Astrocyte of the spinal cord (primary cell): ENCODE data around the gene MLPH.

ENCODE experiments used
- DNase-seq: peaks from one replicate; pipeline ENCODE4 v3.0.0; 2011; ENCODE audit warnings: low read depth, low spot score
- H3K4me3 ChIP-seq: 2 replicates; pipeline ENCODE4 v1.5.1; 2011; ENCODE audit warnings: low read depth, mild to moderate bottlenecking, low read length, moderate library complexity
- in situ Hi-C: cut with HindIII; loops from 2 replicates; pipeline ENCODE4 v1.10.0; 2017; ENCODE audit warnings: low sequenced_read_pairs
- TF ChIP-seq, protein P1 (sequence below): IDR thresholded peaks from 2 replicates; pipeline ENCODE4 v1.5.1; 2012; ENCODE audit warnings: low read depth, mild to moderate bottlenecking, low read length, inconsistent platforms

Gene MLPH

DNA sequence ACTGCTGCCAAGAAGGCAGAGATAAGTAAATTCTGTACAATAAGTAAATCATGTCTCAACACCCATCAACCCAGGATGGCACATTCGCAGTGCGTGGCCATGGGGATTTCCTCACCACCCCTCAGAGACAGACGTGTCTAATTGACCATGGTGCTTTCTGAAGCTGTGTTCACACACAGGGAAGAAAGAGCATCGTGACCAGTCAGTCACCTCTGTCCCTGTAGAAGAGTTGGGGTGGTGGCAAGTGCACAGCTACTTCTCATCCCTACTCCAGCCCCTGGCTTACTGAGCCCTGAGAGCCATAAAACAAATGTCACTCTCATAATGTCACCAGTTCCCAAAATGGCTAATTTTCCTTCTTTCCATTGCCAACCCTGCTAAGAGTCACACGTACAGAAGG lies 31.3 kb upstream of the MLPH start:
- DNase-seq: no peak
- TF ChIP-seq, protein P1, sequence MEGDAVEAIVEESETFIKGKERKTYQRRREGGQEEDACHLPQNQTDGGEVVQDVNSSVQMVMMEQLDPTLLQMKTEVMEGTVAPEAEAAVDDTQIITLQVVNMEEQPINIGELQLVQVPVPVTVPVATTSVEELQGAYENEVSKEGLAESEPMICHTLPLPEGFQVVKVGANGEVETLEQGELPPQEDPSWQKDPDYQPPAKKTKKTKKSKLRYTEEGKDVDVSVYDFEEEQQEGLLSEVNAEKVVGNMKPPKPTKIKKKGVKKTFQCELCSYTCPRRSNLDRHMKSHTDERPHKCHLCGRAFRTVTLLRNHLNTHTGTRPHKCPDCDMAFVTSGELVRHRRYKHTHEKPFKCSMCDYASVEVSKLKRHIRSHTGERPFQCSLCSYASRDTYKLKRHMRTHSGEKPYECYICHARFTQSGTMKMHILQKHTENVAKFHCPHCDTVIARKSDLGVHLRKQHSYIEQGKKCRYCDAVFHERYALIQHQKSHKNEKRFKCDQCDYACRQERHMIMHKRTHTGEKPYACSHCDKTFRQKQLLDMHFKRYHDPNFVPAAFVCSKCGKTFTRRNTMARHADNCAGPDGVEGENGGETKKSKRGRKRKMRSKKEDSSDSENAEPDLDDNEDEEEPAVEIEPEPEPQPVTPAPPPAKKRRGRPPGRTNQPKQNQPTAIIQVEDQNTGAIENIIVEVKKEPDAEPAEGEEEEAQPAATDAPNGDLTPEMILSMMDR: no peak
- in situ Hi-C loops: no loop called here
- H3K4me3 ChIP-seq: no peak overlapping the region

DNA sequence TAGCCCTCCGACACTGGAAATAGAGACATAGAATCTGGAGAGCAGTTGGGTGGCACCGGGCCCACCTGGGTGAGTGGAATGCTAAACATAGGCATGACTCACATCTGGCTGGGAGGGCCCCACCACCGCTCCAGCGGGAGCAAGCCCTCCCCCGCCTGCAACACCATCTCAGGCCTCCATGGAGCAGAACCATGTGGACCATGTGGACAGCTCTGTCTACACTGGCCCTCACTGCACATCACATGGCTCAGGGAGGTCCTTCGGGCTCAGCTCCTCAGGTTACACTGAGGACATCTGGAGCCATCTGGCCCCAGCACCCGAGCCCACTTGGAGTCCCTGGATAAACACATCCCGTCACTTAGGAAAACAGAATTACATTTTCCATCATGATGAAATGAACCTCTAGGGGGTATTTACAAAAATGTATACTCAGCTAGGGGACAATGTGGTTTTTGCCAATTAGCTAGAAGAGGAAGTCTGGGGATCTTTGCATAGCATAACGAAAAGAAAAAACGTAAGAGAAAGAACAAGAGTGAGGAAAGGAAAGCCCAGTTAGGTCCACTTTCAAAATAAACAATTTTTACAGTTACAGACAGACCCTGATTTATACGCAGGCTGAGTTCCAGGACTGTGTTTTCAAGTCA lies 30.7 kb upstream of the MLPH start:
- no peak overlapping the region for H3K4me3 ChIP-seq
- in situ Hi-C loops: no loop called here
- TF ChIP-seq, protein P1: no peak
- peak; percentile 94 for DNase-seq

DNA sequence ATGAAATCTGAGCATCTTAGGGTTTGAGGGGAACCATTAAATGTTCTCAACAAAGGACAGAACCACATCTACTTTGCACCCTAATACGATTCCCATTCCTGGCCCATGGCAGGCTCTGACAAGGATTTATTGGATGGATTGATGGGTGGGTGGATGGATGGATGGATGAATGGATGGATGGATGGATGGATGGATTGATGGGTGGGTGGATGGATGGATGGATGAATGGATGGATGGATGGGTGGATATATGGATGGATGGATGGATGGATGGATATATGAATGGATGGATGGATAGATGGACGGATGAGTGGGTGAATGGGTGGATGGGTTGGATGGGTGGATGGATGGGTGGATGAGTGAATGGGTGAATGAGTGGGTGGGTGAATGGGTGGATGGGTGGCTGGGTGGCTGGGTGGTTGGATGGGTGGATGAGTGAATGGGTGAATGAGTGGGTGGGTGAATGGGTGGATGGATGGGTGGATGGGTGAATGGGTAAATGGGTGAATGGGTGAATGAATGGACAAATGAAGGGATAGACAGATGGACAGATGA lies 29.6 kb upstream of the MLPH start:
- TF ChIP-seq, protein P1: no peak

DNA sequence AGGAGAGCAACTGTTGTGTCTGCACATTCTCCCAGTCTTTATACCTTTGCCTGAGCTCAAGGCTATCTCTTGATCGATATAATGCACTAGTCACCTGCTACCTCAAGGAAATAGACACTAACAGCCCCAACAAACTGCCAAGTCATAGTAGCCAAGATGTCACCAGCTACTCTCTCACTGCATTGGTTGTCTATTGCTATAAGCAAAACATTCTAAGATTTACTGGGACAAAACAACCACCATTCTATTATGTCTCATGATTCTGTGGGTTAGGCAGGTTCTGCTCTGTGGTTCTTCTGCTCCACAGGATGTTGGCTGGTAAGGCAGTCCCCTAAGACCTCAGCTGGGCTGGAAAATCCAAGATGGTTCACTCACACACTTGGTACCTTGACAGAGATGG lies 28.5 kb upstream of the MLPH start:
- no peak for DNase-seq
- no peak overlapping the region for H3K4me3 ChIP-seq
- TF ChIP-seq, protein P1: no peak
- in situ Hi-C loops: no loop called here

More for the DNA sequence above, 29.6 kb upstream of the MLPH start:
- in situ Hi-C loops: no loop called here
- H3K4me3 ChIP-seq: no peak overlapping the region
- no peak for DNase-seq

DNA sequence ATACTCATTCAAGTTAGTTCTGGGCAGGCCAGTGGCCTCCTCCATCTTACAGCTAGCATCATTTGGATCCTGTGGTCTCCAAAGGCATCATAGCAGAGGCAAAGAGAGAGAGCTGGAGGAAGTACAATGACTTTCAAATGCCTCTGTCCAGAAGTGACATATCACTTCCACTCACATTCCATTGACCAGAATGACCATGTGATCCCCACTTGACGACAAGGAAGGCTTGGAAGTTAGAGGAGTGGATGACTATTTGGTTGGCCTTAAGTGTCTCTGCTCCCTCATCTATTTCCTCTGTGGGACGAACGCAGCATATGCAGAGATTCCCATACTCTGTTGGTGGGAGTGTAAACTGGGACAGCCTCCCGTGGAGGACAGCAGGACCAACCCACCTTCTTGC lies 27.8 kb upstream of the MLPH start:
- no peak overlapping the region for H3K4me3 ChIP-seq
- DNase-seq: no peak
- in situ Hi-C loops: no loop called here
- TF ChIP-seq, protein P1: no peak

DNA sequence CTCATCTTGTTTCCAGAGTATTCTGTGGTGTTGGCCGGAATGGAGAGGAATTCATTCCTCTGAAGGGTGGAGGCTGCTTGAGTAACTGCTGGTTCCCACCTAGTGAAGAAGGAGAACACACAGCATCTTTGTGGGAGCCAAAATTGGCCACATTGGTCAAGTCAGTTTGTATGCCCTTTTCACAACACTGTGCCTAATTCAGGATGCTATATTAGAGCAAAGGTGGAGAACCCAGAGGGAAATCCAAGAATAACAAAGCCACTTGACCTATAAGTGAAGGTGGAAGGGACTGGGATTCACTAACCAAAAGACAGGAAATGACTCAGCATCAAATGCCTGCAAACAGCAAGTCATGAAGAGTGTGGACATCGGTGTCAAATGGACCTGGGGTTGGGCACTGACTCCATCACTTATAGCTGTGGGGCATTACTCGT lies 27.3 kb upstream of the MLPH start:
- TF ChIP-seq, protein P1: no peak
- H3K4me3 ChIP-seq: no peak overlapping the region
- in situ Hi-C loops: no loop called here
- peak; percentile 90 for DNase-seq
